Measurements from ENCODE around the gene NHLRC4.

- no peak for TF ChIP-seq ZNF274 (IDR thresholded peaks at IDR 0.05; ENCODE audit: low read depth, low read length)
- TF ChIP-seq YY1 (IDR thresholded peaks at IDR 0.05; ENCODE audit: insufficient read depth, insufficient read length) = no peak
Observed at GRCh38 chr16:606656-607307, 40.0 kb downstream of the NHLRC4 start.
